Panc1 (cell line): ENCODE data around the gene MLH3.

Source experiments
- CTCF ChIP-seq: fragments of 450-650 bp; IDR thresholded peaks from 2 replicates; pipeline ENCODE4 v1.5.1; 2017; ENCODE audit warnings: mild to moderate bottlenecking
- REST ChIP-seq, 2 experiments: IDR thresholded peaks; 2 replicates each; pipeline ENCODE4 v1.6.1; 2011 to 2012; ENCODE audit warnings: low read depth in 2 of 2, control low read depth in 1 of 2, low read length in 1 of 2, mild to moderate bottlenecking in 1 of 2, moderate library complexity in 1 of 2; ENCODE audit not compliant: insufficient read depth in 1 of 2

GRCh38 chr14:75060420-75060819 is 9.2 kb upstream of the MLH3 start:
- no peak for TF ChIP-seq CTCF
- no peak for TF ChIP-seq REST (IDR thresholded peaks at IDR 0.05; ENCODE audit: insufficient read depth in 1 of 2, low read depth in 2 of 2, low read length in 1 of 2)
